Kidney epithelial cell (primary cell): ENCODE results near the gene LIPE. TPM values are rescaled to one million over a fixed set of nuclear protein-coding genes. Genes with fewer than 3 reads are reported as not detected.

ENCODE experiments used
- DNase-seq: peaks from one replicate; pipeline ENCODE4 v3.0.0-alpha.2; 2010; ENCODE audit warnings: low read depth
- H3K27me3 ChIP-seq: 2 replicates; pipeline ENCODE4 v1.6.0; 2011; ENCODE audit warnings: low read length; ENCODE audit not compliant: control insufficient read depth, insufficient read depth
- H3K36me3 ChIP-seq: 2 replicates; pipeline ENCODE4 v1.5.1; 2011; ENCODE audit warnings: low read length; ENCODE audit not compliant: control insufficient read depth, insufficient read depth
- H3K4me3 ChIP-seq: 2 replicates; pipeline ENCODE4 v1.5.1; 2011; ENCODE audit warnings: low read depth, mild to moderate bottlenecking, control low read depth, low read length
- total RNA-seq: library from RNA; depleted of rRNA; stranded (reverse); fragments of >200 nt; gene quantifications from 2 replicates; pipeline ENCODE4 v1.2.3, GENCODE V29; 2015
- TF ChIP-seq, protein P1 (sequence below): IDR thresholded peaks from 2 replicates; pipeline ENCODE4 v1.5.1; 2011; ENCODE audit warnings: mild to moderate bottlenecking, moderate library complexity, low read length, control low read depth, inconsistent platforms; ENCODE audit not compliant: insufficient read depth, poor library complexity, severe bottlenecking

The LIPE gene
- total RNA-seq, 1 donor from 2014 or later: 3.7 TPM

- TF ChIP-seq, protein P1, sequence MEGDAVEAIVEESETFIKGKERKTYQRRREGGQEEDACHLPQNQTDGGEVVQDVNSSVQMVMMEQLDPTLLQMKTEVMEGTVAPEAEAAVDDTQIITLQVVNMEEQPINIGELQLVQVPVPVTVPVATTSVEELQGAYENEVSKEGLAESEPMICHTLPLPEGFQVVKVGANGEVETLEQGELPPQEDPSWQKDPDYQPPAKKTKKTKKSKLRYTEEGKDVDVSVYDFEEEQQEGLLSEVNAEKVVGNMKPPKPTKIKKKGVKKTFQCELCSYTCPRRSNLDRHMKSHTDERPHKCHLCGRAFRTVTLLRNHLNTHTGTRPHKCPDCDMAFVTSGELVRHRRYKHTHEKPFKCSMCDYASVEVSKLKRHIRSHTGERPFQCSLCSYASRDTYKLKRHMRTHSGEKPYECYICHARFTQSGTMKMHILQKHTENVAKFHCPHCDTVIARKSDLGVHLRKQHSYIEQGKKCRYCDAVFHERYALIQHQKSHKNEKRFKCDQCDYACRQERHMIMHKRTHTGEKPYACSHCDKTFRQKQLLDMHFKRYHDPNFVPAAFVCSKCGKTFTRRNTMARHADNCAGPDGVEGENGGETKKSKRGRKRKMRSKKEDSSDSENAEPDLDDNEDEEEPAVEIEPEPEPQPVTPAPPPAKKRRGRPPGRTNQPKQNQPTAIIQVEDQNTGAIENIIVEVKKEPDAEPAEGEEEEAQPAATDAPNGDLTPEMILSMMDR: no peak
- DNase-seq: no peak
- no peaks in the 10 kb centered on the region for H3K36me3 ChIP-seq
- H3K4me3 ChIP-seq: no peak overlapping the region
- no peaks in the 10 kb centered on the region for H3K27me3 ChIP-seq
Observed at GRCh38 chr19:42409477-42409876, 17.7 kb downstream of the LIPE start.

DNA sequence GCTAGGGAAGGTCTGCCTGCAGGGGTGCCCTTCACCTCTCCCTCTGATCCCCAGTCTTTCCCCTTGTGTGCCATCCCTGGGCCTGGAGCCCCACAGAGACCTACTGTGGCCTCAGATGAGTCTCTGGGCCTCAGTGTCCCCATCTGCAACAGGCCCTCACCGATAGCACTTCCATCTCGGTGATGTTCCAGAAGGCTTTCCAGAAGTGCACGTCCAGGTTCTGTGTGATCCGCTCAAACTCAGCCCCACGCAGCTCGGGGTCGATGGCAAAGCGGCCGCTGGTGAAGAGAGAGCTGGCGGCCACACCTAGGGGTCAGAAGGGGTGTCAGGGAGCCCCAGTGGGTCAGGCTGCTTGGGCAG, 19.4 kb downstream of the LIPE start:
- H3K36me3 ChIP-seq: no peaks in the 10 kb centered on the region
- H3K4me3 ChIP-seq: no peak overlapping the region
- TF ChIP-seq, protein P1: no peak
- no peak for DNase-seq
- no peaks in the 10 kb centered on the region for H3K27me3 ChIP-seq

GRCh38 chr19:42407085-42407815, 19.9 kb downstream of the LIPE start:
- H3K4me3 ChIP-seq: no peak overlapping the region
- TF ChIP-seq, protein P1: no peak
- H3K27me3 ChIP-seq: no peaks in the 10 kb centered on the region
- no peak for DNase-seq
- no peaks in the 10 kb centered on the region for H3K36me3 ChIP-seq

DNA sequence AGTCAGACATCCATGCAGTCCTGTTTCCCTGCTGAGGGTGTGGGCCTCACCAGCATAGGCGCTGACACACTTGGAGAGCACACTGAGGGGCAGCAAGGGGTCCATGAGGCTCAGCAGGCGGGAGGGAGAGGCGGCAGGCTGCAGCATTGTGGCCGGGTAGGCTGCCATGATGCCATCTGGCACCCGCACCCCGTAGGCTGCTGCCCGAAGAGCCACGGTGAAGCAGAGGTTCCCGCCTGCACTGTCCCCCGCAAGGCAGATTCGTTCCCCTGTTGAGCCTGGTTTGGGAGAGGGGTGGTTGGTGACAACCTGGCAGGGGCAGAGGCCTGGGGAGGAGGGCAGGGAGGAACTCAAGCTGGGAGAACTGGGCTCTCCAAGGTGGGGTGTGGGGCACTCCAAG, 21.1 kb downstream of the LIPE start:
- TF ChIP-seq, protein P1: no peak
- Histone ChIP-seq H3K36me3 (no peaks in the 10 kb centered on the region), H3K4me3 (no peak overlapping the region), H3K27me3 (no peaks in the 10 kb centered on the region)
- no peak for DNase-seq

DNA sequence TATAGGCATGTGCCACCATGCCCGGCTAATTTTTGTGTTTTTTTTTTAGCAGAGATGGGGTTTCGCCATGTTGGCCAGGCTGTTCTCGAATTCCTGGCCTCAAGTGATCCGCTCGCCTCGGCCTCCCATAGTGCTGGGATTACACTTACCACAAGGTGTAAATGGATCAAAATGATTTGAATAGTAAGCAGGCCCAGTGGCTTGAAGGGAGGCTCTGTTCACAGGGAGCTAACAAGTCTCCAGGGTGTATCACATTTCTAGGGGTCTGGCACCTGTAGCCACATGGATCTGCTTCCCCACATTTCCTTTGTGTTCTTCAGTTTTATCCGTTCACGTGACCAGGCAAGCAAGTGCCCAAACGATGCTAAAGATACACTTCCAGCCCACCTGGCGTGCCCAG, 23.6 kb downstream of the LIPE start:
- no peak for DNase-seq
- Histone ChIP-seq H3K27me3 (no peaks in the 10 kb centered on the region), H3K36me3 (no peaks in the 10 kb centered on the region), H3K4me3 (no peak overlapping the region)
- TF ChIP-seq, protein P1: no peak
